ENCODE measurements around the gene NLGN4X.
A peak's percentile ranks its signal among the peaks of the same experiment; 100 is the strongest.
"Not testable (repeated sequence)": the region's sequence is repeated elsewhere in the genome, so short reads cannot be mapped to it uniquely, and the experiment has no call there.

The NLGN4X gene

GRCh38 chrX:5907207-5907606, 321.5 kb downstream of the NLGN4X start:
- TF ChIP-seq, protein P1, sequence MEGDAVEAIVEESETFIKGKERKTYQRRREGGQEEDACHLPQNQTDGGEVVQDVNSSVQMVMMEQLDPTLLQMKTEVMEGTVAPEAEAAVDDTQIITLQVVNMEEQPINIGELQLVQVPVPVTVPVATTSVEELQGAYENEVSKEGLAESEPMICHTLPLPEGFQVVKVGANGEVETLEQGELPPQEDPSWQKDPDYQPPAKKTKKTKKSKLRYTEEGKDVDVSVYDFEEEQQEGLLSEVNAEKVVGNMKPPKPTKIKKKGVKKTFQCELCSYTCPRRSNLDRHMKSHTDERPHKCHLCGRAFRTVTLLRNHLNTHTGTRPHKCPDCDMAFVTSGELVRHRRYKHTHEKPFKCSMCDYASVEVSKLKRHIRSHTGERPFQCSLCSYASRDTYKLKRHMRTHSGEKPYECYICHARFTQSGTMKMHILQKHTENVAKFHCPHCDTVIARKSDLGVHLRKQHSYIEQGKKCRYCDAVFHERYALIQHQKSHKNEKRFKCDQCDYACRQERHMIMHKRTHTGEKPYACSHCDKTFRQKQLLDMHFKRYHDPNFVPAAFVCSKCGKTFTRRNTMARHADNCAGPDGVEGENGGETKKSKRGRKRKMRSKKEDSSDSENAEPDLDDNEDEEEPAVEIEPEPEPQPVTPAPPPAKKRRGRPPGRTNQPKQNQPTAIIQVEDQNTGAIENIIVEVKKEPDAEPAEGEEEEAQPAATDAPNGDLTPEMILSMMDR (IDR thresholded peaks at IDR 0.05; ENCODE audit: low read depth, low read length), result no peak
- DNase-seq (ENCODE audit: extremely low read depth, low read depth), result no peak

- not testable (repeated sequence) for DNase-seq (ENCODE audit: extremely low read depth, low read depth)
Observed at GRCh38 chrX:5903586-5904190, 325.0 kb downstream of the NLGN4X start.

DNA sequence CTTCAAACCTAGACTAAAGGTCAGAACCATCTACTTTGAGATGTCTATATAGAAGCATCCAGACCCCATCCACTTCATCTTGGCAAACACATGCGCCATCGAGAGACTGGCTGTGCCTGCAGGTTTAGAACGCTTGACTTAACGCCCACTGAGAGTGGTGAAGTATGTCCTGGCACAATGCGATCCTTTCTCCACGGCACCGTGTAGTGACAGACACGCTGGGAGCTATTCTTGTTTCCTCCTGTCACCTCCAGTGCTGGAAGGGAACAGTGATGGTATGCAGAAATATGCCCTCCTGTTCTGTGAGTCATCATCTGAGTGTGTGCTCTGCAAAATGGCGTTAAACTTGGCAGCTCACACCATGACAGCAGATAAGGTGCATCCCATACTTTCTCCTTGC, 330.2 kb downstream of the NLGN4X start:
- no peak for DNase-seq (ENCODE audit: extremely low read depth, low read depth)
- TF ChIP-seq, protein P1 (IDR thresholded peaks at IDR 0.05; ENCODE audit: low read depth, low read length), result no peak

GRCh38 chrX:5891378-5891777, 337.3 kb downstream of the NLGN4X start:
- TF ChIP-seq, protein P1 (IDR thresholded peaks at IDR 0.05; ENCODE audit: low read depth, low read length), result no peak
- DNase-seq (ENCODE audit: extremely low read depth, low read depth), result no peak

- DNase-seq (ENCODE audit: extremely low read depth, low read depth), result no peak
- TF ChIP-seq, protein P1 (IDR thresholded peaks at IDR 0.05; ENCODE audit: low read depth, low read length), result peak; percentile 32
Observed at GRCh38 chrX:5876984-5877596, 351.6 kb downstream of the NLGN4X start.

- no peak for DNase-seq (ENCODE audit: extremely low read depth, low read depth)
- TF ChIP-seq, protein P1 (IDR thresholded peaks at IDR 0.05; ENCODE audit: low read depth, low read length), result no peak
Observed at GRCh38 chrX:5870238-5870637, 358.4 kb downstream of the NLGN4X start.

DNA sequence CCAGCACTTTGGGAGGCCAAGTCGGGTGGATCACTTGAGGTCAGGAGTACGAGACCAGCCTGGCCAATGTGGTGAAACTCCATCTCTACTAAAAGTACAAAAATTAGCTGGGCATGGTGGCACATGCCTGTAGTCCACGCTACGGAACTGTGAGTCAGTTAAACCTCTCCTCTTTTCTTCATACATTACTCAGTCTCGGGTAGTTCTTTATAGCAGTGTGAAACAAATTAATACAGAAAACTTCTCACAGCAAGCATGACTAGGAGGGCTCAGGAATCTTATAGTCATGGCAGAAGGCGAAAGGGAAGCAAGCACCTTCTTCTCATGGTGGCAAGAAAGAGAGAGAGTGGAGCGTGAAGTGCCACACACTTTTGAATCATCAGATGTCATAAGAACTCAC, 358.9 kb downstream of the NLGN4X start:
- TF ChIP-seq, protein P1 (IDR thresholded peaks at IDR 0.05; ENCODE audit: low read depth, low read length), result no peak
- no peak for DNase-seq (ENCODE audit: extremely low read depth, low read depth)

DNA sequence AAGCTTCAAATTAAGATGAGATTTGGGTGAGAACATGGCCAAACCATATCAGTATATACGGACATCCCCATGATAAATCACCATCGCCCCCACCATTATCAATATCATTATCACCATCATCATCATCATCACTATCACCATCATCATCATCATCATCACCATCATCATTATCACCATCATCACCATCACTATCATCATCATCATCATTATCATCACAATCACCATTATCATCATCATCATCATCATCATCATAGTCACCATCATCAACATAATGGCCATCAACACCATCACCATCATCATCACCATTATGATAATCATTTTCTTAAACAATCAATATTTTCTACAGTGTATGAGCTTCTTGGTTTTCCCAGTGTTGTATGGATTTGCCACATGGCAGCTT, 360.9 kb downstream of the NLGN4X start:
- DNase-seq (ENCODE audit: extremely low read depth, low read depth), result no peak
- TF ChIP-seq, protein P1 (IDR thresholded peaks at IDR 0.05; ENCODE audit: low read depth, low read length), result no peak
